Nephron progenitor cell (in vitro differentiated cells): Measurements from ENCODE around the gene PLA2G2D.

Source experiments
- DNase-seq: peaks from one replicate; pipeline ENCODE4 v3.0.0; 2021
- H3K27ac Mint-ChIP-seq: 2 replicates; pipeline ENCODE4 v1.8.0; 2021; ENCODE audit warnings: mild to moderate bottlenecking, moderate library complexity, mixed read lengths
- H3K27me3 Mint-ChIP-seq: 2 replicates; pipeline ENCODE4 v1.8.0; 2021; ENCODE audit warnings: mild to moderate bottlenecking, low read depth, mixed read lengths; ENCODE audit not compliant: poor library complexity
- H3K36me3 Mint-ChIP-seq: 2 replicates; pipeline ENCODE4 v1.8.0; 2021; ENCODE audit warnings: low read depth, mixed read lengths
- H3K4me1 Mint-ChIP-seq: 2 replicates; pipeline ENCODE4 v1.8.0; 2021; ENCODE audit warnings: mixed read lengths
- H3K4me3 Mint-ChIP-seq: 2 replicates; pipeline ENCODE4 v1.8.0; 2021; ENCODE audit warnings: mild to moderate bottlenecking, moderate library complexity, mixed read lengths
- H3K9me3 Mint-ChIP-seq: 2 replicates; pipeline ENCODE4 v1.8.0; 2021; ENCODE audit warnings: mild to moderate bottlenecking, moderate library complexity, mixed read lengths
- TF ChIP-seq, protein P1 (sequence below): fragments of 200-600 bp; sonication (generic); IDR thresholded peaks from 2 replicates; pipeline ENCODE4 v1.5.0; 2021; ENCODE audit warnings: antibody characterized with exemption

PLA2G2D gene

DNA sequence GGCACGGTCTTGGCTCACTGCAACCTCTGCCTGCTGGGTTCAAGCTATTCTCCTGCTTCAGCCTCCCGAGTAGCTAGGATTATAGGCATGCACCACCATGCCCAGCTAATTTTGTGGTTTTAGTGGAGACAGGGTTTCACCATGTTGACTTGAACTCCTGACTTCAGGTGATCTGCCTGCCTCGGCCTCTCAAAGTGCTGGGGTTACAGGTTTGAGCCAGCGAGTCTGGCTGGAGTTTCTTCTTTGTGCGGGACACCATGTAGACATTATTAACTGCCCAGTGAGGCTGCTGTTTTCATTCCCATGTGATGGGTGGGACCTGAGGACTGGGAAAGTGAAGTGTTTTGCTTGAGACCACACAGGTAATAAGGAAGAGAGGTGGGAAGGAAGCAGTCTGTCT, 26.0 kb downstream of the PLA2G2D start:
- TF ChIP-seq, protein P1, sequence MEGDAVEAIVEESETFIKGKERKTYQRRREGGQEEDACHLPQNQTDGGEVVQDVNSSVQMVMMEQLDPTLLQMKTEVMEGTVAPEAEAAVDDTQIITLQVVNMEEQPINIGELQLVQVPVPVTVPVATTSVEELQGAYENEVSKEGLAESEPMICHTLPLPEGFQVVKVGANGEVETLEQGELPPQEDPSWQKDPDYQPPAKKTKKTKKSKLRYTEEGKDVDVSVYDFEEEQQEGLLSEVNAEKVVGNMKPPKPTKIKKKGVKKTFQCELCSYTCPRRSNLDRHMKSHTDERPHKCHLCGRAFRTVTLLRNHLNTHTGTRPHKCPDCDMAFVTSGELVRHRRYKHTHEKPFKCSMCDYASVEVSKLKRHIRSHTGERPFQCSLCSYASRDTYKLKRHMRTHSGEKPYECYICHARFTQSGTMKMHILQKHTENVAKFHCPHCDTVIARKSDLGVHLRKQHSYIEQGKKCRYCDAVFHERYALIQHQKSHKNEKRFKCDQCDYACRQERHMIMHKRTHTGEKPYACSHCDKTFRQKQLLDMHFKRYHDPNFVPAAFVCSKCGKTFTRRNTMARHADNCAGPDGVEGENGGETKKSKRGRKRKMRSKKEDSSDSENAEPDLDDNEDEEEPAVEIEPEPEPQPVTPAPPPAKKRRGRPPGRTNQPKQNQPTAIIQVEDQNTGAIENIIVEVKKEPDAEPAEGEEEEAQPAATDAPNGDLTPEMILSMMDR, result no peak
- H3K4me3 Mint-ChIP-seq, result no peak overlapping the region
- no peak overlapping the region for H3K27ac Mint-ChIP-seq
- no peaks in the 10 kb centered on the region for H3K4me1 Mint-ChIP-seq
- peaks cover 32% of the 10 kb centered on the region for H3K9me3 Mint-ChIP-seq
- H3K27me3 Mint-ChIP-seq, result peaks cover 37% of the 10 kb centered on the region
- DNase-seq, result no peak
- H3K36me3 Mint-ChIP-seq, result no peaks in the 10 kb centered on the region

DNA sequence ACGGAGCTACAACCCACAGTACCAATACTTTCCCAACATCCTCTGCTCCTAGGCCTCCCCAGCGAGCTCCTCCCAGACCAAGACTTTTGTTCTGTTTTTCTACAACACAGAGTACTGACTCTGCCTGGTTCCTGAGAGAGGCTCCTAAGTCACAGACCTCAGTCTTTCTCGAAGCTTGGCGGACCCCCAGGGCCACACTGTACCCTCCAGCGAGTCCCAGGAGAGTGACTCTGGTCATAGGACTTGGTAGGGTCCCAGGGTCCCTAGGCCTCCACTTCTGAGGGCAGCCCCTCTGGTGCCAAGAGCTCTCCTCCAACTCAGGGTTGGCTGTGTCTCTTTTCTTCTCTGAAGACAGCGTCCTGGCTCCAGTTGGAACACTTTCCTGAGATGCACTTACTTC, 28.7 kb downstream of the PLA2G2D start:
- no peaks in the 10 kb centered on the region for H3K36me3 Mint-ChIP-seq
- no peak for DNase-seq
- H3K4me3 Mint-ChIP-seq, result no peak overlapping the region
- H3K4me1 Mint-ChIP-seq, result no peaks in the 10 kb centered on the region
- peaks cover 7% of the 10 kb centered on the region for H3K9me3 Mint-ChIP-seq
- no peak overlapping the region for H3K27ac Mint-ChIP-seq
- TF ChIP-seq, protein P1, result no peak
- peaks cover 37% of the 10 kb centered on the region for H3K27me3 Mint-ChIP-seq

DNA sequence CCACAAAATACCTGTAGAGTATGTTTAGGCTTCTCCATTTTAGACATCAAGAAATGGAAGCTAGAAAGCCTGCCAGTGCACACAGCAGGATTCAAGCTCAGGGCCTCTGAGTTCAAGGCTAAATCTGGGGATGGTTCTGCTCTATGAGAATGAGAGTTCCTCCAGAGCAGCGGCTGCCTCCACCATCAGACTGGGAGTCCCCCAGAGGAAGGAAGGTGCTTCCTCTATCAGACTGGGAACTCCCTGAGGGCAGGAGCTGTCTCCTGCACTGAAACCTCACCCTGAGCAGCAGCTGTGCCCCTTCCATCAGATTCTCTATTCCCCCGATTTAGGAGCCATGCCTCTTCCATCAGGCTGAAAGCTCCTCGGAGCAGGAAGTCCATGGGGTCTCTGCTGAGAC, 29.2 kb downstream of the PLA2G2D start:
- no peak overlapping the region for H3K27ac Mint-ChIP-seq
- peaks cover 37% of the 10 kb centered on the region for H3K27me3 Mint-ChIP-seq
- no peaks in the 10 kb centered on the region for H3K36me3 Mint-ChIP-seq
- H3K4me3 Mint-ChIP-seq, result no peak overlapping the region
- no peak for DNase-seq
- peaks cover 2% of the 10 kb centered on the region for H3K4me1 Mint-ChIP-seq
- TF ChIP-seq, protein P1, result no peak
- peaks cover 3% of the 10 kb centered on the region for H3K9me3 Mint-ChIP-seq

DNA sequence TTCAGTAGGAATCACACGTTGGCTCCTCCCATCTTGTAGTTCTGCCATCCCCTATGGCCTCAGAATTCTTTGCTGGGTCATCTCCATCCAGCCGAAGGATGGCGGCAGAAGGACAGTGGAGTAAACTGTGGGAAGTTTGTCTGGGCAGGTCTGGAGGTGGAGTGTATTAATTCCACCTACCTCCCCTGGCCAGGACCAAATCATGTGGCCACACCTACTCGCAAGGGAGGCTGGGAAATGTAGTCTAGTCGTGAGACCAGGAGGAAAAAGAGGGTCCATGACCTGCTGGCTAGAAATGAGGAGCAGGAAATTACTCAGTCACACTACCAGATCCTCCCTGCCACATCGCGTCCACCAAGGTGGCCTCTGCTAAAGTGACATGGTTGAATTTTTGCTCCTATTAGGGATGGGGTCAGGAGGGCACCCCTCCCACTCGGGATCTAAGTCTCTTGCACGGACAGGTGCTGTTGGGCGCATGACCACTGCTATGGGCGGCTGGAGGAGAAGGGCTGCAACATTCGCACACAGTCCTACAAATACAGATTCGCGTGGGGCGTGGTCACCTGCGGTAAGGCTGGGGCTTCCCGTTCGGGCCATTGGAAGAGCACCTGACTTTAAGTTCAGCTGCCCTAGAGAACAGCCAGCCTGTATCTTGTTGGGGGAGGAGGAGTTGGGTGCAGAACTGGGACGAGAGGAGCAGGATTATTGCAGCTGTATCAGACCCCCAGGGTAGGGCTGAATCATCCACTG, 29.8 kb downstream of the PLA2G2D start:
- Mint-ChIP-seq H3K27ac (no peak overlapping the region), H3K9me3 (peaks cover 3% of the 10 kb centered on the region), H3K4me1 (peaks cover 8% of the 10 kb centered on the region), H3K4me3 (no peak overlapping the region), H3K27me3 (peaks cover 37% of the 10 kb centered on the region), H3K36me3 (no peaks in the 10 kb centered on the region)
- TF ChIP-seq, protein P1, result no peak
- DNase-seq, result no peak

DNA sequence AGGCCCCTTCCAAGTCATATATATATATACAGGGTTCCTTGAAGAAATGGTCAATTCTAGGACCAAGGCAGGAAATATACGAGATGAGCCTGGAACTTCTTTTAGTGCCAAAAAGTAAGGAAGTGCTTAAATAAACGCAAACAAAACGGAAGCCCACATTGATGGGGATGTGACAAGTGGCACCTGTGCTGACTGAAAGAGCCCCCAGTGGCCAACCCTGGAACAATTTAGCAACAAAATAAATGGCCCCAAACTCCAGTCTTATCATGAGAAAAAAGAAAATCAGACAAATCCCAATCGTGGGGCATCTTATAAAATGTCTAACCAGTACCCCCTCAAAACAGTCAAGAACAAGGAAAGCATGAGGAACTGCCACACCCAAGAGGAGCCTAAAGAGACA, 31.7 kb downstream of the PLA2G2D start:
- H3K4me1 Mint-ChIP-seq, result peaks cover 21% of the 10 kb centered on the region
- H3K27me3 Mint-ChIP-seq, result peaks cover 27% of the 10 kb centered on the region
- peaks cover 3% of the 10 kb centered on the region for H3K9me3 Mint-ChIP-seq
- DNase-seq, result no peak
- H3K27ac Mint-ChIP-seq, result no peak overlapping the region
- no peaks in the 10 kb centered on the region for H3K36me3 Mint-ChIP-seq
- H3K4me3 Mint-ChIP-seq, result no peak overlapping the region
- TF ChIP-seq, protein P1, result no peak

DNA sequence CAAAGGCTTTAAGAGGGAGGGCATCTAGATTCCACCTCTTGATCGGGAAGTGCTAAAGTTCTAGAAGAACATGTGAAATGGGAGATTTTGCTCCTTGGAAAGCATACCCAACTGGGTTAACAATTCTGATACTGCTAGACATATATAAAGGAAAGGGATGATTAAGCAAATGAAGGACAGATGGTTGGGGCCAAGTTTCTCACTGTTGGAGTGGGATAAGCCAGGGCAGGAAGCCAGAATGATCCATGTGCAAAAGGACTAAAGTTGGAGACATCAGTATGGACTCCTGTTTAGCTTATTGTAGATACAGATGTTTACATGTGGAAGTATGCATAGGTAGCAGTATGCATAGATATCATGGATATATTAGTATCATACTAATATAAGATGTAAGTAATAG, 32.5 kb downstream of the PLA2G2D start:
- H3K4me1 Mint-ChIP-seq, result peaks cover 22% of the 10 kb centered on the region
- H3K27me3 Mint-ChIP-seq, result peaks cover 22% of the 10 kb centered on the region
- TF ChIP-seq, protein P1, result no peak
- H3K36me3 Mint-ChIP-seq, result no peaks in the 10 kb centered on the region
- no peak for DNase-seq
- H3K9me3 Mint-ChIP-seq, result peaks cover 3% of the 10 kb centered on the region
- no peak overlapping the region for H3K27ac Mint-ChIP-seq
- no peak overlapping the region for H3K4me3 Mint-ChIP-seq
